T-helper 22 cell (primary cell): ENCODE measurements around the gene CEP85.
A peak's percentile ranks its signal among the peaks of the same experiment; 100 is the strongest.
"Not testable (repeated sequence)": the region's sequence is repeated elsewhere in the genome, so short reads cannot be mapped to it uniquely, and the experiment has no call there.

ENCODE experiments used
- DNase-seq: peaks from one replicate; pipeline ENCODE4 v3.0.0-alpha.2; 2020; ENCODE audit warnings: low read depth

Gene CEP85

GRCh38 chr1:26225033-26225831 lies 8.8 kb upstream of the CEP85 start:
- DNase-seq = peak; percentile 19

GRCh38 chr1:26230682-26231081 lies 3.3 kb upstream of the CEP85 start:
- DNase-seq = not testable (repeated sequence)

- DNase-seq = no peak
These were observed 807 bp downstream of the CEP85 start for GRCh38 chr1:26234644-26235370.

GRCh38 chr1:26237230-26237966 lies 3.4 kb downstream of the CEP85 start:
- no peak for DNase-seq

- DNase-seq = no peak
These were observed 5.9 kb downstream of the CEP85 start for GRCh38 chr1:26239936-26240335.

GRCh38 chr1:26252718-26253117 lies 18.7 kb downstream of the CEP85 start:
- DNase-seq = no peak

GRCh38 chr1:26254404-26254803 lies 20.4 kb downstream of the CEP85 start:
- no peak for DNase-seq

- DNase-seq = no peak
These were observed 23.2 kb downstream of the CEP85 start for GRCh38 chr1:26257222-26257621.

- no peak for DNase-seq
These were observed 25.0 kb downstream of the CEP85 start for GRCh38 chr1:26259005-26259404.

GRCh38 chr1:26259578-26259977 lies 25.6 kb downstream of the CEP85 start:
- DNase-seq = no peak

GRCh38 chr1:26263212-26263611 lies 29.2 kb downstream of the CEP85 start:
- no peak for DNase-seq

- no peak for DNase-seq
These were observed 31.4 kb downstream of the CEP85 start for GRCh38 chr1:26265405-26265804.

- DNase-seq = no peak
These were observed 34.5 kb downstream of the CEP85 start for GRCh38 chr1:26268290-26269197.

GRCh38 chr1:26269198-26269550 lies 35.2 kb downstream of the CEP85 start:
- no peak for DNase-seq

GRCh38 chr1:26274801-26275425 lies 40.9 kb downstream of the CEP85 start:
- no peak for DNase-seq

GRCh38 chr1:26275580-26276431 lies 41.8 kb downstream of the CEP85 start:
- peak; percentile 77 for DNase-seq

- DNase-seq = no peak
These were observed 42.4 kb downstream of the CEP85 start for GRCh38 chr1:26276432-26276838.

GRCh38 chr1:26277261-26277661 lies 43.3 kb downstream of the CEP85 start:
- DNase-seq = no peak

- DNase-seq = no peak
These were observed 43.7 kb downstream of the CEP85 start for GRCh38 chr1:26277719-26278118.

GRCh38 chr1:26278303-26278702 lies 44.3 kb downstream of the CEP85 start:
- no peak for DNase-seq
